Endothelial cell of umbilical vein (primary cell): ENCODE results near the gene KIFC3. TPM values are rescaled to one million over a fixed set of nuclear protein-coding genes. Genes with fewer than 3 reads are reported as not detected.

ENCODE experiments used
- BruUV-seq: library from RNA; stranded (reverse); fragments of 400-500 nt; replicated peaks from 2 replicates; lab custom pipeline; 2021; lab: Mats Ljungman, UMichigan
- CTCF ChIA-PET: fragments of 300-600, 350-600 bp; sonication (Branson Sonifier 250); formaldehyde crosslinking; loops from one replicate; lab custom pipeline; 2021; ENCODE audit warnings: antibody characterized with exemption, inconsistent platforms; lab: Charles Lee
- POLR2A ChIA-PET: fragments of 300-600, 350-600 bp; sonication (Branson Sonifier 250); formaldehyde crosslinking; loops from one replicate; lab custom pipeline; 2021; ENCODE audit warnings: antibody characterized with exemption, inconsistent platforms; lab: Charles Lee
- DNase-seq: peaks from one replicate; pipeline ENCODE4 v3.0.0-alpha.2; 2011; ENCODE audit warnings: low read depth, low spot score
- FAIRE-seq: peaks from 2 replicates; lab custom pipeline; 2011; peaks lifted over from hg19 to GRCh38; lab: Jason Lieb, UNC
- H2AFZ ChIP-seq: 2 replicates; pipeline ENCODE4 v1.6.0; 2012; ENCODE audit warnings: low read depth, low read length, control low read depth, inconsistent platforms
- H3K27ac ChIP-seq: 2 replicates; pipeline ENCODE4 v1.5.1; 2011; ENCODE audit warnings: low read depth, mild to moderate bottlenecking, control low read depth, low read length, moderate library complexity; ENCODE audit not compliant: insufficient read depth
- H3K27me3 ChIP-seq, 2 experiments: 2 replicates each; pipeline versions ENCODE4 v1.6.0 to v1.6.1; 2011; ENCODE audit warnings: low read length in 2 of 2, mixed read lengths in 1 of 2; ENCODE audit not compliant: control insufficient read depth in 2 of 2, insufficient read depth in 2 of 2
- H3K36me3 ChIP-seq, 2 experiments: 2 replicates in 1 of 2; 3 replicates in 1 of 2; pipeline ENCODE4 v1.5.1; 2011; ENCODE audit warnings: low read length in 2 of 2, mild to moderate bottlenecking in 1 of 2, moderate library complexity in 1 of 2; ENCODE audit not compliant: control insufficient read depth in 2 of 2, insufficient read depth in 2 of 2; ENCODE audit errors: extremely low read depth in 1 of 2
- H3K4me1 ChIP-seq: 3 replicates; pipeline ENCODE4 v1.5.1; 2011; ENCODE audit warnings: mild to moderate bottlenecking, low read length; ENCODE audit not compliant: control insufficient read depth, insufficient read depth; ENCODE audit errors: extremely low read depth
- H3K4me2 ChIP-seq: 2 replicates; pipeline ENCODE4 v1.6.1; 2011; ENCODE audit warnings: low read length, control low read depth, mixed read lengths; ENCODE audit not compliant: insufficient read depth
- H3K4me3 ChIP-seq, 3 experiments: fragments of 200-600 bp in 1 of 3; sonication (generic), shearing (Covaris generic) in 1 of 3; replicated peaks in 1 of 3; 2 replicates each; pipeline ENCODE4 v1.5.1; 2011 to 2016; ENCODE audit warnings: control low read depth in 3 of 3, low read length in 3 of 3, mild to moderate bottlenecking in 2 of 3, inconsistent platforms in 1 of 3, low read depth in 1 of 3, moderate library complexity in 1 of 3; ENCODE audit not compliant: insufficient read depth in 1 of 3
- H3K79me2 ChIP-seq: 2 replicates; pipeline ENCODE4 v1.6.0; 2012; ENCODE audit warnings: low read length, inconsistent platforms; ENCODE audit not compliant: control insufficient read depth, insufficient read depth
- H3K9ac ChIP-seq: replicated peaks from 2 replicates; pipeline ENCODE3; 2011; ENCODE audit warnings: low read length, control low read depth; ENCODE audit not compliant: insufficient read depth; ENCODE audit errors: extremely low read depth
- H3K9me1 ChIP-seq: replicated peaks from 3 replicates; pipeline ENCODE4 v1.6.0; 2011; ENCODE audit warnings: mild to moderate bottlenecking, low read length; ENCODE audit not compliant: control insufficient read depth, insufficient read depth; ENCODE audit errors: extremely low read depth
- H3K9me3 ChIP-seq: replicated peaks from 2 replicates; pipeline ENCODE4 v1.5.1; 2012; ENCODE audit warnings: low read length, inconsistent platforms; ENCODE audit not compliant: control insufficient read depth, insufficient read depth
- H4K20me1 ChIP-seq: replicated peaks from 2 replicates; pipeline ENCODE3; 2011; ENCODE audit warnings: mild to moderate bottlenecking, low read length; ENCODE audit not compliant: control insufficient read depth, insufficient read depth; ENCODE audit errors: extremely low read depth
- FOS ChIP-seq: IDR thresholded peaks from 2 replicates; pipeline ENCODE4 v1.6.1; 2011; ENCODE audit warnings: mild to moderate bottlenecking, low read length, moderate library complexity, borderline replicate concordance; ENCODE audit not compliant: insufficient read depth
- GATA2 ChIP-seq: IDR thresholded peaks from 2 replicates; pipeline ENCODE4 v1.7.0; 2011; ENCODE audit warnings: low read depth, mild to moderate bottlenecking, moderate library complexity, mixed read lengths, low read length; ENCODE audit not compliant: insufficient read length, insufficient read depth
- JUN ChIP-seq: IDR thresholded peaks from 2 replicates; pipeline ENCODE4 v1.6.1; 2011; ENCODE audit warnings: borderline replicate concordance, low read depth; ENCODE audit not compliant: insufficient read length, insufficient read depth
- MYC ChIP-seq: IDR thresholded peaks from one replicate; pipeline ENCODE4 v1.6.1; 2011; ENCODE audit warnings: mild to moderate bottlenecking, low read depth, low read length
- POLR2AphosphoS5 ChIP-seq: IDR thresholded peaks from 2 replicates; pipeline ENCODE4 v1.6.1; 2012; ENCODE audit warnings: low read depth, mild to moderate bottlenecking, control low read depth, low read length, moderate library complexity; ENCODE audit not compliant: insufficient read depth
- dilution Hi-C: fragments of 300-500 bp; cut with MboI; formaldehyde crosslinking; loops from one replicate; pipeline ENCODE4 v1.15.0; 2019; ENCODE audit warnings: low sequenced_read_pairs; ENCODE audit not compliant: extremely low pct_ligation_motif_present
- intact Hi-C: fragments of 100-400 bp; cut with micrococcal nuclease; formaldehyde crosslinking; loops from one replicate; pipeline ENCODE4 v1.10.0; 2022
- polyA plus RNA-seq, 4 experiments: library from polyadenylated mRNA; depleted of rRNA in 3 of 4; stranded (reverse) in 3 of 4; unstranded in 1 of 4; fragments of >200 nt; gene quantifications; 2 replicates each; pipeline versions ENCODE4 v1.2.1 to v1.2.3, GENCODE V29; 2011 to 2012; ENCODE audit warnings: missing spikeins in 1 of 4
- total RNA-seq: library from RNA; stranded (reverse); gene quantifications from 2 replicates; pipeline ENCODE4 v1.2.3, GENCODE V29; 2021
- TF ChIP-seq, protein P1 (sequence below), 2 donors: IDR thresholded peaks; 1 replicate in 1 of 2; 2 replicates in 1 of 2; pipeline ENCODE4 v1.5.1; 2011; ENCODE audit warnings: low read length in 2 of 2, mild to moderate bottlenecking in 2 of 2, moderate library complexity in 2 of 2, control low read depth in 1 of 2, inconsistent platforms in 1 of 2, low read depth in 1 of 2; ENCODE audit not compliant: insufficient read depth in 1 of 2; ENCODE audit errors: extremely low read depth in 1 of 2

KIFC3 gene
- total and polyA plus RNA-seq, 2 donors (not counting 3 experiments of a cell fraction or from before 2014, with no cell fraction given), result 36.3 to 62.2 TPM

DNA sequence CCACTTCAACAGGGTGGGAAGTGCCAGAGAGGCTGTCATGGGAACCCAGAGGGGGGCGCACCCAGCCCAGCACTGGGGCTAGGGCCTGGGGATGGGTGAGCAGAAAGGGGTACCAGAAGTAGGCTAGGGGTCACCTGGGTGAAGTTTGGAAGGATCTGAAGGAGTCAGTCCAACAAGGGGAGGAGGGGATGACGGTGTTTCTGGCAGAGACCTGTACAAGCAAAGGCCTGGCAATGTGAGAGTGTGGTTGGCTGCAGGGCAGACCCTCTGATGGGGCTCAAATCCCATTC lies 80.1 kb downstream of the KIFC3 start:
- Histone ChIP-seq H3K27me3 (no peaks in the 10 kb centered on the region), H4K20me1 (no peaks in the 10 kb centered on the region), H2AFZ (no peak overlapping the region), H3K4me1 (no peaks in the 10 kb centered on the region), H3K36me3 (no peaks in the 10 kb centered on the region), H3K9ac (no peak overlapping the region), H3K4me3 (no peak overlapping the region), H3K4me2 (no peak overlapping the region), H3K79me2 (no peaks in the 10 kb centered on the region), H3K9me3 (no peaks in the 10 kb centered on the region), H3K9me1 (no peaks in the 10 kb centered on the region), H3K27ac (no peak overlapping the region)
- no peak for FAIRE-seq
- BruUV-seq, result no TSS peak
- DNase-seq, result no peak
- ChIA-PET POLR2A (no interaction called here), CTCF (interaction anchor here (1.3 to 4.4 kb wide), 5 partner anchors 67 to 282 kb away, joined by 3 to 63 read pairs (median 5); no protein-coding TSS in a partner anchor)
- dilution Hi-C loops, result no loop called here
- TF ChIP-seq GATA2 (no peak), FOS (no peak), JUN (no peak), POLR2AphosphoS5 (no peak), MYC (no peak)
- TF ChIP-seq, protein P1, sequence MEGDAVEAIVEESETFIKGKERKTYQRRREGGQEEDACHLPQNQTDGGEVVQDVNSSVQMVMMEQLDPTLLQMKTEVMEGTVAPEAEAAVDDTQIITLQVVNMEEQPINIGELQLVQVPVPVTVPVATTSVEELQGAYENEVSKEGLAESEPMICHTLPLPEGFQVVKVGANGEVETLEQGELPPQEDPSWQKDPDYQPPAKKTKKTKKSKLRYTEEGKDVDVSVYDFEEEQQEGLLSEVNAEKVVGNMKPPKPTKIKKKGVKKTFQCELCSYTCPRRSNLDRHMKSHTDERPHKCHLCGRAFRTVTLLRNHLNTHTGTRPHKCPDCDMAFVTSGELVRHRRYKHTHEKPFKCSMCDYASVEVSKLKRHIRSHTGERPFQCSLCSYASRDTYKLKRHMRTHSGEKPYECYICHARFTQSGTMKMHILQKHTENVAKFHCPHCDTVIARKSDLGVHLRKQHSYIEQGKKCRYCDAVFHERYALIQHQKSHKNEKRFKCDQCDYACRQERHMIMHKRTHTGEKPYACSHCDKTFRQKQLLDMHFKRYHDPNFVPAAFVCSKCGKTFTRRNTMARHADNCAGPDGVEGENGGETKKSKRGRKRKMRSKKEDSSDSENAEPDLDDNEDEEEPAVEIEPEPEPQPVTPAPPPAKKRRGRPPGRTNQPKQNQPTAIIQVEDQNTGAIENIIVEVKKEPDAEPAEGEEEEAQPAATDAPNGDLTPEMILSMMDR (IDR thresholded peaks at IDR 0.05; ENCODE audit: extremely low read depth in 1 of 2, insufficient read depth in 1 of 2, low read depth in 1 of 2, low read length in 2 of 2), result no peak
- intact Hi-C loops, result no loop called here
